ENCODE measurements around the gene CASS4. TPM values are rescaled to one million over a fixed set of nuclear protein-coding genes. Genes with fewer than 3 reads are reported as not detected.
A peak's percentile ranks its signal among the peaks of the same experiment; 100 is the strongest.

The CASS4 gene
- total RNA-seq, 1 experiment from 2014 or later: 0.13 TPM

GRCh38 chr20:56443654-56444540 lies 31.8 kb downstream of the CASS4 start:
- CTCF ChIA-PET: interaction anchor here (1.4 kb wide), 1 partner anchor 617 kb away, joined by 6 read pairs; no protein-coding TSS in a partner anchor

More at GRCh38 chr20:56443654-56444540, 31.8 kb downstream of the CASS4 start:
- Mint-ChIP-seq H3K27me3 (ENCODE audit: low read depth) (peaks cover 7% of the 10 kb centered on the region), H3K9me3 (no peaks in the 10 kb centered on the region), H3K4me1 (peaks cover 5% of the 10 kb centered on the region; the same call in 1 of the 2 replicates), H3K27ac (no peak overlapping the region), H3K4me3 (no peak overlapping the region), H3K36me3 (no peaks in the 10 kb centered on the region)
- DNase-seq (ENCODE audit: low spot score) (no peak), ATAC-seq (peak; percentile 51)
- POLR2A ChIA-PET: interaction anchor here (0.6 kb wide), 1 partner anchor 60 kb away, joined by 3 read pairs; no protein-coding TSS in a partner anchor
- TF ChIP-seq ARID4B (CRISPR knock-in tag; IDR thresholded peaks at IDR 0.05; ENCODE audit: borderline replicate concordance) (no peak), FOXP1 (CRISPR knock-in tag; IDR thresholded peaks at IDR 0.05; ENCODE audit: borderline replicate concordance) (no peak), ZSCAN18 (CRISPR knock-in tag; IDR thresholded peaks at IDR 0.05) (no peak), ZNF138 (CRISPR knock-in tag; conservative IDR thresholded peaks at IDR 0.05) (no peak), ZNF396 (CRISPR knock-in tag; IDR thresholded peaks at IDR 0.05; ENCODE audit: borderline replicate concordance) (no peak), ATF6 (CRISPR knock-in tag; IDR thresholded peaks at IDR 0.05) (no peak), JAZF1 (CRISPR knock-in tag; IDR thresholded peaks at IDR 0.05) (no peak), ZBTB43 (CRISPR knock-in tag; IDR thresholded peaks at IDR 0.05) (no peak), NFATC4 (CRISPR knock-in tag; IDR thresholded peaks at IDR 0.05) (no peak)
